ENCODE results near the gene C7orf57. TPM values are rescaled to one million over a fixed set of nuclear protein-coding genes. Genes with fewer than 3 reads are reported as not detected.

The C7orf57 gene
- total and polyA plus RNA-seq, 10 of the 15 experiments (the other 5 are each of a cell fraction or from before 2014, with no cell fraction given): 0.04 to 0.21 (median 0.10) TPM; not detected in 5

DNA sequence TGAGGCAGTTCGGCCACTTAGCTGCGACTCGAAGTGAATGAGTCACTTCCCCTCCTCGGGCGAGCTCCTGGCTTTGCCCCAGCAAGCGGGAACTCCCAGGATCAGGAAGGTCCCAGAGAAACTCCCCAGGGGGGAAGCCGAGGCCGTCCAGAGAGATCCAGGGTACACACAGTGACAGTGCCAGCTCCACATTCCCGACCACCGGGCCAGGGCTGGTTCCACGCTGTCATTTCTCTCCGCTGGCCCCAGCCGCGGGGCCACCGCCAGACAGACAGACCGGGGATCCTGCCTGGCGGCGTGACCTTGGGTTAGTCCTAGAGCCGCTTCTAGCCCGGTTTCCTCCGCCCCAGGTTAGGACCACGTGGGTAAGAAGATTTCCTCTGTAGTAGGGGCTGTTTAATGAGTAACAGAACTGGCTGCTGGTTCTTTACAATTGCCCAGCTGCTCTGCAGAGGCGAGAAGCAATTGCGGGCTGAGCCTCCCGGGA is 53.3 kb downstream of the C7orf57 start (continued):
- TF ChIP-seq, protein P1, sequence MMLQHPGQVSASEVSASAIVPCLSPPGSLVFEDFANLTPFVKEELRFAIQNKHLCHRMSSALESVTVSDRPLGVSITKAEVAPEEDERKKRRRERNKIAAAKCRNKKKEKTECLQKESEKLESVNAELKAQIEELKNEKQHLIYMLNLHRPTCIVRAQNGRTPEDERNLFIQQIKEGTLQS (IDR thresholded peaks at IDR 0.05; ENCODE audit: borderline replicate concordance, extremely low read depth, low read depth, low read length): no peak
- TF ChIP-seq, protein P2, sequence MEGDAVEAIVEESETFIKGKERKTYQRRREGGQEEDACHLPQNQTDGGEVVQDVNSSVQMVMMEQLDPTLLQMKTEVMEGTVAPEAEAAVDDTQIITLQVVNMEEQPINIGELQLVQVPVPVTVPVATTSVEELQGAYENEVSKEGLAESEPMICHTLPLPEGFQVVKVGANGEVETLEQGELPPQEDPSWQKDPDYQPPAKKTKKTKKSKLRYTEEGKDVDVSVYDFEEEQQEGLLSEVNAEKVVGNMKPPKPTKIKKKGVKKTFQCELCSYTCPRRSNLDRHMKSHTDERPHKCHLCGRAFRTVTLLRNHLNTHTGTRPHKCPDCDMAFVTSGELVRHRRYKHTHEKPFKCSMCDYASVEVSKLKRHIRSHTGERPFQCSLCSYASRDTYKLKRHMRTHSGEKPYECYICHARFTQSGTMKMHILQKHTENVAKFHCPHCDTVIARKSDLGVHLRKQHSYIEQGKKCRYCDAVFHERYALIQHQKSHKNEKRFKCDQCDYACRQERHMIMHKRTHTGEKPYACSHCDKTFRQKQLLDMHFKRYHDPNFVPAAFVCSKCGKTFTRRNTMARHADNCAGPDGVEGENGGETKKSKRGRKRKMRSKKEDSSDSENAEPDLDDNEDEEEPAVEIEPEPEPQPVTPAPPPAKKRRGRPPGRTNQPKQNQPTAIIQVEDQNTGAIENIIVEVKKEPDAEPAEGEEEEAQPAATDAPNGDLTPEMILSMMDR (IDR thresholded peaks at IDR 0.05 in 2 of 3, conservative IDR thresholded peaks at IDR 0.05 in 1 of 3; ENCODE audit: control insufficient read depth in 2 of 3, extremely low read depth in 1 of 3, insufficient read depth in 1 of 3, low read depth in 3 of 3, low read length in 3 of 3): no peak
- TF ChIP-seq, protein P3, sequence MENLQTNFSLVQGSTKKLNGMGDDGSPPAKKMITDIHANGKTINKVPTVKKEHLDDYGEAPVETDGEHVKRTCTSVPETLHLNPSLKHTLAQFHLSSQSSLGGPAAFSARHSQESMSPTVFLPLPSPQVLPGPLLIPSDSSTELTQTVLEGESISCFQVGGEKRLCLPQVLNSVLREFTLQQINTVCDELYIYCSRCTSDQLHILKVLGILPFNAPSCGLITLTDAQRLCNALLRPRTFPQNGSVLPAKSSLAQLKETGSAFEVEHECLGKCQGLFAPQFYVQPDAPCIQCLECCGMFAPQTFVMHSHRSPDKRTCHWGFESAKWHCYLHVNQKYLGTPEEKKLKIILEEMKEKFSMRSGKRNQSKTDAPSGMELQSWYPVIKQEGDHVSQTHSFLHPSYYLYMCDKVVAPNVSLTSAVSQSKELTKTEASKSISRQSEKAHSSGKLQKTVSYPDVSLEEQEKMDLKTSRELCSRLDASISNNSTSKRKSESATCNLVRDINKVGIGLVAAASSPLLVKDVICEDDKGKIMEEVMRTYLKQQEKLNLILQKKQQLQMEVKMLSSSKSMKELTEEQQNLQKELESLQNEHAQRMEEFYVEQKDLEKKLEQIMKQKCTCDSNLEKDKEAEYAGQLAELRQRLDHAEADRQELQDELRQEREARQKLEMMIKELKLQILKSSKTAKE (IDR thresholded peaks at IDR 0.05; ENCODE audit: low read depth, poor library complexity, severe bottlenecking): peak; percentile 87
- no peak for TF ChIP-seq TCF3 (IDR thresholded peaks at IDR 0.05; ENCODE audit: borderline replicate concordance, insufficient read depth, low read depth, low read length)
- TF ChIP-seq TAF1 (IDR thresholded peaks at IDR 0.05; ENCODE audit: borderline replicate concordance, low read depth, low read length): 0 out of 2 replicates have a peak, but pooled peaks have one; percentile 33
- TF ChIP-seq, protein P4, sequence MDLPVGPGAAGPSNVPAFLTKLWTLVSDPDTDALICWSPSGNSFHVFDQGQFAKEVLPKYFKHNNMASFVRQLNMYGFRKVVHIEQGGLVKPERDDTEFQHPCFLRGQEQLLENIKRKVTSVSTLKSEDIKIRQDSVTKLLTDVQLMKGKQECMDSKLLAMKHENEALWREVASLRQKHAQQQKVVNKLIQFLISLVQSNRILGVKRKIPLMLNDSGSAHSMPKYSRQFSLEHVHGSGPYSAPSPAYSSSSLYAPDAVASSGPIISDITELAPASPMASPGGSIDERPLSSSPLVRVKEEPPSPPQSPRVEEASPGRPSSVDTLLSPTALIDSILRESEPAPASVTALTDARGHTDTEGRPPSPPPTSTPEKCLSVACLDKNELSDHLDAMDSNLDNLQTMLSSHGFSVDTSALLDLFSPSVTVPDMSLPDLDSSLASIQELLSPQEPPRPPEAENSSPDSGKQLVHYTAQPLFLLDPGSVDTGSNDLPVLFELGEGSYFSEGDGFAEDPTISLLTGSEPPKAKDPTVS (IDR thresholded peaks at IDR 0.05; ENCODE audit: low read depth, low read length): no peak
- TF ChIP-seq MXI1 (IDR thresholded peaks at IDR 0.05; ENCODE audit: low read depth, low read length): peak; percentile 74
- 0 out of 2 replicates have a peak, but pooled peaks have one; percentile 45 for TF ChIP-seq CHD1 (IDR thresholded peaks at IDR 0.05; ENCODE audit: low read depth, low read length)
- TF ChIP-seq JUND (IDR thresholded peaks at IDR 0.05; ENCODE audit: low read depth, low read length): 0 out of 2 replicates have a peak, but pooled peaks have one; percentile 15
- no peak for TF ChIP-seq RCOR1 (conservative IDR thresholded peaks at IDR 0.05; ENCODE audit: low read depth, low read length)
- TF ChIP-seq IKZF2 (IDR thresholded peaks at IDR 0.05): peak; percentile 92 to 93
- TF ChIP-seq, protein P5, sequence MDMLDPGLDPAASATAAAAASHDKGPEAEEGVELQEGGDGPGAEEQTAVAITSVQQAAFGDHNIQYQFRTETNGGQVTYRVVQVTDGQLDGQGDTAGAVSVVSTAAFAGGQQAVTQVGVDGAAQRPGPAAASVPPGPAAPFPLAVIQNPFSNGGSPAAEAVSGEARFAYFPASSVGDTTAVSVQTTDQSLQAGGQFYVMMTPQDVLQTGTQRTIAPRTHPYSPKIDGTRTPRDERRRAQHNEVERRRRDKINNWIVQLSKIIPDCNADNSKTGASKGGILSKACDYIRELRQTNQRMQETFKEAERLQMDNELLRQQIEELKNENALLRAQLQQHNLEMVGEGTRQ (IDR thresholded peaks at IDR 0.05; ENCODE audit: borderline replicate concordance, low read depth, low read length): peak; percentile 39; the same call in 1 of the 2 replicates
- TF ChIP-seq, protein P6, sequence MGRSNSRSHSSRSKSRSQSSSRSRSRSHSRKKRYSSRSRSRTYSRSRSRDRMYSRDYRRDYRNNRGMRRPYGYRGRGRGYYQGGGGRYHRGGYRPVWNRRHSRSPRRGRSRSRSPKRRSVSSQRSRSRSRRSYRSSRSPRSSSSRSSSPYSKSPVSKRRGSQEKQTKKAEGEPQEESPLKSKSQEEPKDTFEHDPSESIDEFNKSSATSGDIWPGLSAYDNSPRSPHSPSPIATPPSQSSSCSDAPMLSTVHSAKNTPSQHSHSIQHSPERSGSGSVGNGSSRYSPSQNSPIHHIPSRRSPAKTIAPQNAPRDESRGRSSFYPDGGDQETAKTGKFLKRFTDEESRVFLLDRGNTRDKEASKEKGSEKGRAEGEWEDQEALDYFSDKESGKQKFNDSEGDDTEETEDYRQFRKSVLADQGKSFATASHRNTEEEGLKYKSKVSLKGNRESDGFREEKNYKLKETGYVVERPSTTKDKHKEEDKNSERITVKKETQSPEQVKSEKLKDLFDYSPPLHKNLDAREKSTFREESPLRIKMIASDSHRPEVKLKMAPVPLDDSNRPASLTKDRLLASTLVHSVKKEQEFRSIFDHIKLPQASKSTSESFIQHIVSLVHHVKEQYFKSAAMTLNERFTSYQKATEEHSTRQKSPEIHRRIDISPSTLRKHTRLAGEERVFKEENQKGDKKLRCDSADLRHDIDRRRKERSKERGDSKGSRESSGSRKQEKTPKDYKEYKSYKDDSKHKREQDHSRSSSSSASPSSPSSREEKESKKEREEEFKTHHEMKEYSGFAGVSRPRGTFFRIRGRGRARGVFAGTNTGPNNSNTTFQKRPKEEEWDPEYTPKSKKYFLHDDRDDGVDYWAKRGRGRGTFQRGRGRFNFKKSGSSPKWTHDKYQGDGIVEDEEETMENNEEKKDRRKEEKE (IDR thresholded peaks at IDR 0.05): no peak
- 0 out of 2 replicates have a peak, but pooled peaks have one; percentile 6 for TF ChIP-seq FOXK2 (IDR thresholded peaks at IDR 0.05)
- peak; percentile 42 to 69; a peak in 2 of 4 replicates for TF ChIP-seq BHLHE40 (IDR thresholded peaks at IDR 0.05; ENCODE audit: borderline replicate concordance in 1 of 2, low read depth in 2 of 2, low read length in 1 of 2)
